T-helper 1 cell treated with Interleukin-12 subunit alpha and Interleukin-12 subunit beta and Interleukin-4 antibody, amounts not matched to agents 30 μg/mL and 1 μg/mL, for 36 hours (primary cell): ENCODE measurements around the gene ZNF316.

ENCODE experiments used
- H3K27ac Mint-ChIP-seq: one replicate; pipeline ENCODE4 v1.8.0; 2021; ENCODE audit warnings: mild to moderate bottlenecking, mixed read lengths
- H3K27me3 Mint-ChIP-seq: one replicate; pipeline ENCODE4 v1.8.0; 2021; ENCODE audit warnings: low read depth, mixed read lengths
- H3K36me3 Mint-ChIP-seq: one replicate; pipeline ENCODE4 v1.8.0; 2021; ENCODE audit warnings: low read depth, mixed read lengths
- H3K4me1 Mint-ChIP-seq: one replicate; pipeline ENCODE4 v1.8.0; 2021; ENCODE audit warnings: low read depth, mixed read lengths
- H3K4me3 Mint-ChIP-seq: one replicate; pipeline ENCODE4 v1.8.0; 2021; ENCODE audit warnings: mild to moderate bottlenecking, moderate library complexity, mixed read lengths
- H3K9me3 Mint-ChIP-seq: one replicate; pipeline ENCODE4 v1.8.0; 2021; ENCODE audit warnings: mixed read lengths

ZNF316 gene

DNA sequence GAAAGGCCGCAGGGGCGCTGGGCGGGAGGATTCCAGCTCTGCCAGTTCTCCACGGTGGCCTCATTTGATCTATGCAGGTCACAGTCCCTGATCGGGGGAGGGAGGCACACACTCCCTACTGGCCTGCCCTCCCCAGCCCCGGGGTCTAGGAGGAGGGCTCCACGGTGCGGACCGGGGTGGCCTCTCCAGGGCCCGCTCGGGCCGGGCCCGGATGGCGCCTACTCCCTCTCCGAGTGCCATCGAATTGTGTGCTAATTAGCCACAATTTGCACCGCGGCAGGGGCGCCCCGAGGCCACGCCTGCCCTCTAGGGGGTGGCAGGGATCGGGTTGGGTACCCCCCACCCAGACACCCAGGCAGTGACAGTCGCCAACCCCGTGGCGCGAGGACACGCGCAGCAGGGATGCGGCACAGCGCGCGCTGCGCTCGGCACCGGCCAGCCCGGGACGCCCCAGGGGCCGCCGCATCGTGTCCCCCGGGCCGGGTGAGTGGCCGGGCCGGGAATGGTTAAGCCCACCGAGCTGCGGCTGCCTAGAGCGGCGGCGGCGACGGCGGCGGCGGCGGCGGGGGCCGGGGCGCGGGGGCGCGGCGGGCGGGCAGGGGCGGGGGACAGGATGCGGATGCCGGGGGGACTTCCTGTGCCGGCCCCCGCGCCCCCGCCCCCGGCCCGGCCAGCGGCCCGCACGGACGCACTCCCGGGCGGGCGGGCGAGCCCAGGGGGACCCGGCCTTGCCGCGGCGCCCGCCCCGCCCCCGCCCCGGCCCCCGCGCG, 22.0 kb upstream of the ZNF316 start, which contains the start of gene ZNF853:
Gene ZNF853, plus strand, starts transcription at position 658 of the 770 bp plus-strand sequence. CDS start 565 bp downstream, outside the sequence.
- Mint-ChIP-seq H3K9me3 (no peaks in the 10 kb centered on the region), H3K4me3 (peak within 1 kb of the TSS; percentile 63), H3K36me3 (peaks cover 4% of the 10 kb centered on the region), H3K27me3 (peaks cover 35% of the 10 kb centered on the region), H3K27ac (no peak within 1 kb of the TSS), H3K4me1 (no peaks in the 10 kb centered on the region)

DNA sequence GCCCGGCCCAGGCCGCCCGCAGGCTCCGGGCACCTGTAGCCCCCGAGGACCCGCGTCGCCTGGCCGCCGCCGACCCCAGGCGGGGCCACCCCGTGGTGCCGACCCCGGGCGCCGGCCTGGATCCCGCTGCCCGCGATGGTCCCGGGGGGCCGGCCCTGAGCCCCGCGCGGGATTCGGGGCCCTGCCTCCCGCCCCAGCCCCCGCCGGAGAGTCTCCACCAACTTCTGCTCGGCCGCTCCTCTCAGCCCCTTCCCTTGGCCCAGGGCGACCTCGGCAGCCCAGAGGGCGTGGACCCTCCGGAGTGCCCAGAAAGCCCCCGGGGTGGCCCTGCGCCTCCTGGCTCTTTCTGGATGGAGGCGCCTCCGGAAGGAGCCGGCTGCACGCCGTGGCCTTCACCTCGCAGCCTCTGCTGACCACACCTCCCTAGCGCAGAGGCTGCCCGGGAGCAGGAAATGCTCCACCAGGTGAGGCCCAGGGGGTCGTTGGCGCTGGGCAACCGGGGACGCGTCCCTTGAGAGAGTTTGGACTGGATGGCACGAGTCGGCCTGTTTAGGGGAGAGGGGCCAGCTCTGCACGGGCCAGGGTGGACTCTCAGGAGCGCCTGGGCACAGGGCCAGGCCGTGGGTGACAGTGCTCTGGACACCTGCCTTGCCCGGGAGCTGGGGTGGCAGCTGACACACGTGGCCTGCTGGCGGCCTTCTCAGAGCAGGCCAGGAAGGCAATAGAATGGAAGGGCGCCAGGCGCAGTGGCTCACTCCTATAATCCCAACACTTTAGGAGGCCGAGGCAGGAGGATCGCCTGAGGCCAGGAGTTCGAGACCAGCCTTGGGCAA, 21.2 kb upstream of the ZNF316 start:
- Mint-ChIP-seq H3K27me3 (peaks cover 39% of the 10 kb centered on the region), H3K36me3 (peaks cover 4% of the 10 kb centered on the region), H3K9me3 (no peaks in the 10 kb centered on the region), H3K27ac (no peak overlapping the region), H3K4me1 (peaks cover 1% of the 10 kb centered on the region), H3K4me3 (no peak overlapping the region)

DNA sequence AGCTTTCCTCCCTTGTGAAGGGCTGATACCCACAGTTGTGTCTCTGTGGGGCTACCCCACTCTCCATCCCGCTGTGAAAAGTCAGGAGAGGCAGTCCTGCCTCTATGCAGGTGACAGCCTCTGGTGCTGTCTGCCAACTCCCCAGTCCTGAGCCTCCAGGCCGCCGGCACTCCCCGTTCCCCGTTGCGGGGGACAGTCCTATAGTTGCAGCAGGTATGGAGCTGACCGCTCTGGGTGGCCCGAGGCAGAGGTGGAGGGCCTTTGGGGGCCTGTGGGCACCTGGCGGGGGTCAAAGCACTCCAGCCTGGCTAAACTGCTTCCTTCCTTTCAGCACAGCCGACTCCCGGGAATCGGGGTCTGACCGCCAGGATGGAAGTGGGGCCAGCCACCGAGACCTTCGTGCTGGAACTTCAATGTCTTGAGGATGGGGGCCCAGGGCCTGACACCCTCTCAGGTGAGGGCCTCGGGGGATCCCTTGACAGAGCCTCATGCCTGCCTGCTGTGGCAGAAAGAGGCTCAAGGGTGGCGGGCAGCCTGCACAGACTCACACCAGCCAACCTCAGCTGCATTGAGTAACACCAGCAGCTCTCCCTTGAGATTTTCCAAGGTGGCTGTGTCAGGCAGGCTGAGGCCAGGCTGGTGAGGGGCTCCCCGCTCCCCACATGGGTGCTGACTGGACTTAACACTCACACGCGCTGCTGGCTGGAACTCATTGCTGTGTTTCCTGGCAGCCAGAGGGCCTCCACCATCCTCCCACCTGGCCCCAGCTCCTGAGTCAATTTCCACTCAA, 20.1 kb upstream of the ZNF316 start:
- peaks cover 8% of the 10 kb centered on the region for H3K4me1 Mint-ChIP-seq
- H3K4me3 Mint-ChIP-seq = peak overlapping the region; percentile 56
- no peaks in the 10 kb centered on the region for H3K9me3 Mint-ChIP-seq
- H3K36me3 Mint-ChIP-seq = peaks cover 4% of the 10 kb centered on the region
- peaks cover 39% of the 10 kb centered on the region for H3K27me3 Mint-ChIP-seq
- no peak overlapping the region for H3K27ac Mint-ChIP-seq

DNA sequence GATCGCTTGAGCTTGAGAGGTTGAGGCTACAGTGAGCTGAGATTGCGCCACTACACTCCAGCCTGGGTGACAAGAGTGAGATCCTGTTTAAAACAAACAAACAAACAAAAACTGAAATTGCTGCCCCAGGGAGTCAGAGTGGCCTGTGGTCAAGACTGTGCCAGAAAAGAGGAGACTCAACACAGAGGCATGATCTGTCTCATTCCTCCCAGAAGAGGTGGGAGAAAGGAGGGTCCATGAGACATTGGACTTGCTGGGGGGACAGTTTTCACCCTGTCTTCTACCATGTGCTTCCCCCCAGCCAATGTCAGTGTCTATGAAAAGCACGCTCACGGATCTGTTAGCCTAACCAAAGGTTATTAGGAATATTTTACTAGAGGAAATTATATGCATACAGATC, 18.5 kb upstream of the ZNF316 start:
- H3K9me3 Mint-ChIP-seq = no peaks in the 10 kb centered on the region
- H3K4me1 Mint-ChIP-seq = peaks cover 9% of the 10 kb centered on the region
- peaks cover 29% of the 10 kb centered on the region for H3K27me3 Mint-ChIP-seq
- no peak overlapping the region for H3K4me3 Mint-ChIP-seq
- peak overlapping the region; percentile 15 for H3K27ac Mint-ChIP-seq
- H3K36me3 Mint-ChIP-seq = peaks cover 4% of the 10 kb centered on the region

DNA sequence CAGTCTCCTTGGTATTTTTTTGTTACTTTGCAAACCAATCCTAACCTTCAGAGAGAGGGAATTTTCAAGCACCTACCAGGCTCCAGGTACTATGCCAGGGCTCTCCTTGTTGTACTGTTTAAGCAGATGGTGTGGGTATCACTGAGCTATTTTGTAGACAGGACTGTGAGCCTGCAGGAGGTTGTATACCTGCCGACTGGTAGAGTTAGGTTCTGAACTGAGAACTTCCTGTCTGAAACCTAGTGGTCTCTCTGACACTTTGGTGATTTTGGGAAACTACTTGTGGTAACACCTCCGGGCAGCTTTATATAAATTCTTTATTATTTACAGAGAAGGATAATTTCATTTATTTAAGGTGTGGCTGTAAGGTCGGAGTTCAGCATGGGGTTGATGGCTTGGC, 17.2 kb upstream of the ZNF316 start:
- peaks cover 18% of the 10 kb centered on the region for H3K4me1 Mint-ChIP-seq
- no peak overlapping the region for H3K27ac Mint-ChIP-seq

DNA sequence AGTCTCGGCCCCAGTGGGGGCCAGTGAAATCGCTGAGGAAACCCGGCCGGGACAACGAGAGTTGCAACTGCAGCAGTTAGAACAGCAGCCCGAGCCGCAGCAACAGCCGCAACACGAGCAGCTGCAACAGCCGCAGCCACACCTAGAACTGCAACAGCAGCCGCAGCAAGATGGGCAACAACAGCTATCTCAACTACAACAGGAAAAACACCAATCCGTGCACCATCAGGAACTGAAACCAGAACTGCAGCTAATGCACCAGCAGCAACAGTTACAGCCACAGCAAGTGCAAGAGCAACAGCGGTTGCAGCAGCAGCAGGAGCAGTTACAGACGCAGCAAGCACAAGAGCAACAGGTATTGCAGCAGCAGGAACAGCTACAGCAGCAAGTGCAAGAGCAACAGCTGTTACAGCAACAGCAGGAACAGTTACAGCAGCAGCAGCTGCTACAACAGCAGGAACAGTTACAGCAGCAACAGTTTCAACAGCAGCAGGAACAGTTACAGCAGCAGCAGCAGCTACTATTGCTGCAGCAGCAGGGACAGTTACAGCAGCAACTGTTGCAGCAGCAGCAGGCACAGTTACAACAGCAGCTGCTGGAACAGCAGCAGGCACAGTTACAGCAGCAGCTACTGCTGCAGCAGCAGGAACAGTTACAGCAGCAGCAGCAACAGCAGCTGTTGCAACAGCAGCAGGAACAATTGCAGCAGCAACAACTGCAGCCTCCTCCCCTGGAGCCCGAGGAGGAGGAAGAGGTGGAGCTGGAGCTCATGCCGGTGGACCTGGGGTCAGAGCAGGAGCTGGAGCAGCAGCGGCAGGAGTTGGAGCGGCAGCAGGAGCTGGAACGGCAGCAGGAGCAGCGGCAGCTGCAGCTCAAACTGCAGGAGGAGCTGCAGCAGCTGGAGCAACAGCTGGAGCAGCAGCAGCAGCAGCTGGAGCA, 15.7 kb upstream of the ZNF316 start:
- Mint-ChIP-seq H3K27ac (no peak overlapping the region), H3K27me3 (peaks cover 15% of the 10 kb centered on the region), H3K4me1 (peaks cover 18% of the 10 kb centered on the region), H3K4me3 (no peak overlapping the region), H3K9me3 (no peaks in the 10 kb centered on the region), H3K36me3 (peaks cover 1% of the 10 kb centered on the region)

More for the DNA sequence above, 17.2 kb upstream of the ZNF316 start:
- H3K27me3 Mint-ChIP-seq = peaks cover 19% of the 10 kb centered on the region
- H3K36me3 Mint-ChIP-seq = peaks cover 1% of the 10 kb centered on the region
- no peaks in the 10 kb centered on the region for H3K9me3 Mint-ChIP-seq
- no peak overlapping the region for H3K4me3 Mint-ChIP-seq

DNA sequence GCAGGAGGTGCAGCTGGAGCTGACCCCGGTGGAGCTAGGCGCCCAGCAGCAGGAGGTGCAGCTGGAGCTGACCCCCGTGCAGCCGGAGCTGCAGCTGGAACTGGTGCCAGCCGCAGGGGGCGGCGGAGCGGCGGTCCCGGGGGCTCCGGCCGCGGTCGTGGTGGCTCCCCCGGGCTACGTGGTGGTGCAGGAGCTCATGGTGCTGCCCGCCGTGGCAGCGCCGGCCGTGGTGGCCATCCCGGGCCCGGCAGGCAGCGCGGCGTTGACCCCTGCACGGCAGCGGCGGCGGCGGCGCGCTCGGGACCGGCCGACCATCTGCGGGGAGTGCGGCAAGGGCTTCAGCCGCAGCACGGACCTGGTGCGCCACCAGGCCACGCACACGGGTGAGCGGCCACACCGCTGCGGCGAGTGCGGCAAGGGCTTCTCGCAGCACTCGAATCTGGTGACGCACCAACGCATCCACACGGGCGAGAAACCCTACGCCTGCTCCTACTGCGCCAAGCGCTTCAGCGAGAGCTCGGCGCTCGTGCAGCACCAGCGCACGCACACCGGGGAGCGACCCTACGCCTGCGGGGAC, 14.9 kb upstream of the ZNF316 start:
- no peak overlapping the region for H3K27ac Mint-ChIP-seq
- peaks cover 18% of the 10 kb centered on the region for H3K4me1 Mint-ChIP-seq
- no peak overlapping the region for H3K4me3 Mint-ChIP-seq
- H3K27me3 Mint-ChIP-seq = peaks cover 11% of the 10 kb centered on the region
- no peaks in the 10 kb centered on the region for H3K36me3 Mint-ChIP-seq
- no peaks in the 10 kb centered on the region for H3K9me3 Mint-ChIP-seq

DNA sequence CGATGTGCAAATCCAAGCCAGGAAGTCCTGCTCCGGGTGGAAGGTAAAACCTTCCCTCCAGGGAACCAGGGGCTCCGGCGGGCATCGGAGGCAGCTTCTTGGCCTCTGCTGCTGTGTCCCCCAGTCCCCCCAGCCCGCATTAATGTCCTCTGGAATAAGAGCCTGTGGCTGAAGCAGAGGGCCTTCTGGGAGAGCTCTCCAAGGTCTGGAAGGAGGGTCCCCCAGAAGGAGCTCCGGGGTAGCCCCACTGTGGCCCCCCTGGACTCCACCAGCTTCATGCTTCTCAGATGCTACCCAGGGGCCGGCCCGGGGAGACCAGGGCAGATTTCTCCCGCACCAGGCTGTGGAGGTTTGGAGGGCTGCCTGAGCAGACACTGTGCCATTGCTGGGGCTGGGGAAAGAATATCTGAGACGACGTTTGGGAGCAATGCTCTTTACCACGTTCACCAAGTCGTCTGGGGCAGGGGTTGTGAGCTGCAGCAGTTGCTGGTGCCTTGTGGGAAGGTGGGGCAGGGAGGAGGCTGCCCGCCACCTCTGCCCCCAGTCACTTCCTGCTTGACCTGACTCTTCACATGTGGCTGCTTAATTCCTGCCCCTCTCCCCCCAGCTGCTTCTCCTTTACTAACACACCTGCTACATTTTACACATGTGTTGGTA, 13.4 kb upstream of the ZNF316 start:
- Mint-ChIP-seq H3K36me3 (no peaks in the 10 kb centered on the region), H3K27me3 (peaks cover 4% of the 10 kb centered on the region), H3K27ac (peak overlapping the region; percentile 57), H3K9me3 (no peaks in the 10 kb centered on the region), H3K4me3 (peak overlapping the region; percentile 50), H3K4me1 (peaks cover 18% of the 10 kb centered on the region)

DNA sequence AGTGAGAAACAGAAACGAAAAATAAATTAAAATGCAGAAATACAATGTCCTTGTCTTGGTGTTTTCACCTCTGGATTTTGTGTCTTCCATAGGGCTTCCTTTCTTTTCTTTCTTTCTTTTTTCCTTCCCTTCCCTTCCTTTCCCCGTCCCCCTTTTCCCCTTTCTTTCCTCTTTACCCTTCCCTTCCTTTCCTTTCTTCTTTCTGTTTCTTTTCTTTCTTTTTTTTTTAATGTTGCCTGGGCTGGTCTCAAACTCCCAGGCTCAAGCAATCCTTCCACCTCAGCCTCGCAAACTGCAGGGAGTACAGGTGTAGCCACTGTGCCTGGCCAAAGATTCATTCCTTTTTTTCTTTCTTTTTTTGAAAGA, 12.9 kb upstream of the ZNF316 start:
- Mint-ChIP-seq H3K4me1 (peaks cover 18% of the 10 kb centered on the region), H3K27me3 (peaks cover 4% of the 10 kb centered on the region), H3K27ac (peak overlapping the region; percentile 66), H3K4me3 (peak overlapping the region; percentile 50), H3K9me3 (no peaks in the 10 kb centered on the region), H3K36me3 (no peaks in the 10 kb centered on the region)

DNA sequence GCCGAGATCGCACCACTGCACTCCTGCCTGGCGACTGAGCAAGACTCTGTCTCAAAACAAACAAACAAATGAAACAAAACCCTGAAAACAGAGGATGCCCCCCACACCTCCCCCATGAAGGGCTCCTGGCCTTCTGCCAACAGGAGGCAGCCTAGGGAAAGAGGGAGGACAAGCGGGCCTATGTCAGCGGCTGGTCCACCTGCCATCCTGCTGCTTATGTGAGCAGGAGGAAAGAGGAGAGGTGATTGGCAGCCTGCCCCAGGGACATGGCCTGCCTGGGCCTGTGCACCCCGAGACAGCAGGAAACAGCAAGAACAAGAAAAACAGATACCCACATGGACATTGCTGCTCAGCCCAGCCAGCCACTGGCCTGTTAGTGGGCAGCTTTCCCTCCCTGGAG, 9.1 kb upstream of the ZNF316 start:
- Mint-ChIP-seq H3K4me3 (no peak overlapping the region), H3K27ac (no peak overlapping the region), H3K36me3 (no peaks in the 10 kb centered on the region), H3K4me1 (peaks cover 9% of the 10 kb centered on the region), H3K9me3 (no peaks in the 10 kb centered on the region), H3K27me3 (no peaks in the 10 kb centered on the region)

DNA sequence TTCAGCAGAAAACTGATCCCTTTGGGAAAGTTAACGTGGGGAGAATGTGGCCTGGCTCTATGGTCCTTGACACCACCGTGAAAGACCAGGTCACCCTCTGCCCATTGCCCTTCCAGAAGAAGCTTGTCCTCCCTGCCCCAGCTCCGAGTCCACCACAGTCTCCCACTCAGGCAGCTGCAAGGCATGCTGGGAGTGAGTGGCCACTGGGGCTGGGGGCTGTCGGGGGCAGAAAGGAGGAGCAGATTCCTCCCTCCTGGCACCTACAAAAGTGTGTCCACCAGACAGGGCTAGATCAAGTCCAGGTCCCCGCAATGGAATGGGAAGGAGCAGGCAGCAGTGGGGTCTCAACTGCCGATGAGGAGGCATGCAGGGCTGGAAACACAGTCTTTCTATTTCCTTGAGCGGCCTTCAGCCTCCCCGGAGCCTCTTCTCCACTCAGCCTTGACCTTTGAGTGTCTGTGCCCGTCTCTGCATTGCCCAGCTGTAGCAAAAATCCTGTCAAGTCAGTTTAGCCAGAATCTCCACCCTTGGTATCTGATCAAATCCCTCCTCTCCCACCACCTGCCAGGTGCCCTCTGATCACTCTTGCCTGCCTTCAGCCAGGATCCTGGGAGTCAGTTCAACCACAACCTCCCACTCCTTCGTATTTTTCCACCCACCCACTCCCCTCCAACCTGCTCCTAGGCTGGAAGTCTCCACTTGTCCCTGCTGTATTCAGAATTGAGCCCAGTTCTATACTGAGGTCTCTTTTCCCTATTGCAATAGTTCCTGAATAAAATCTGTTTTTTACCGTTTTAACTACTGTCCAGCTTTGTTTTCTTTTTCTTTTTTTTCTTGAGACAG, 6.9 kb upstream of the ZNF316 start:
- H3K36me3 Mint-ChIP-seq = no peaks in the 10 kb centered on the region
- H3K4me1 Mint-ChIP-seq = no peaks in the 10 kb centered on the region
- H3K4me3 Mint-ChIP-seq = no peak overlapping the region
- H3K27ac Mint-ChIP-seq = no peak overlapping the region
- H3K9me3 Mint-ChIP-seq = peaks cover 4% of the 10 kb centered on the region
- no peaks in the 10 kb centered on the region for H3K27me3 Mint-ChIP-seq

DNA sequence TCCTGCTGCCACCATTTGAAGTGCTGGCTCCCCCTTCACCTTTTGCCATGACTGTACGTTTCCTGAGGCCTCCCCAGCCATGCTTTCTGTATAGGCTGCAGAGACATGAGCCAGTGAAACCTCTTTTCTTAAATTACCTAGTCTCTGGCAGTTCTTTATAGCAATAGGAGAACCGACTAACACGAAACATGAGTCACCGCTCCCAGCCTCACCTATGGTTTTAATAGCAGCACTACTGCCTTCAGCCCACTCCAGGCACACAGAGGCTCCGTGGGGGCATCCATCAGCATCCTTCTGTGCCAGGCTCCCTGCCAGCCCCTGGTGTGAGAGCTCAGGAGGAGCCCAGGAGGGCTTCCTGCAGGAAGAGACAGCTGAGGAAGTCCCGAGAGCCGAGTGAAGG, 5.5 kb upstream of the ZNF316 start:
- Mint-ChIP-seq H3K27ac (no peak overlapping the region), H3K27me3 (no peaks in the 10 kb centered on the region), H3K36me3 (no peaks in the 10 kb centered on the region), H3K4me1 (peaks cover 1% of the 10 kb centered on the region), H3K9me3 (peaks cover 4% of the 10 kb centered on the region), H3K4me3 (no peak overlapping the region)
